Measurements from ENCODE around the gene CPT1A.

DNA sequence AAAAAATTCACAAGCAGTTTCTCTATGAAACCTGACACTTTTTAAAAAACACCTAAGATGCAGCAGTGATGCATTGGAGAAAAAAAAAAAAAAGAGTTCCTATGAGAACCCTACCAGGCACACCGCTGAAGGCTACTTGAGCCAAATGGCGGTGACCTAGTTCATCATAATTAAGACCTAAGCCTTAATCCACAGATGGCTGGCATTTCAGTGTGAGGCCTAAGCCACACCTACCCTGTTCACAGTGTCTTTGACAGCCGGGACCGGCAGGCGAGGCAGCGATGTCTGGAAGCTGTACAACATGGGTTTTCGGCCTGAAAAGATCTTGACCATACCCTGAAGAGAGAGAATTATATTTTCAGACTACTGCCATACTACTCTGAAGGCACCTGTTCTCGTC, 38.0 kb downstream of the CPT1A start:
- TF ChIP-seq, protein P1, sequence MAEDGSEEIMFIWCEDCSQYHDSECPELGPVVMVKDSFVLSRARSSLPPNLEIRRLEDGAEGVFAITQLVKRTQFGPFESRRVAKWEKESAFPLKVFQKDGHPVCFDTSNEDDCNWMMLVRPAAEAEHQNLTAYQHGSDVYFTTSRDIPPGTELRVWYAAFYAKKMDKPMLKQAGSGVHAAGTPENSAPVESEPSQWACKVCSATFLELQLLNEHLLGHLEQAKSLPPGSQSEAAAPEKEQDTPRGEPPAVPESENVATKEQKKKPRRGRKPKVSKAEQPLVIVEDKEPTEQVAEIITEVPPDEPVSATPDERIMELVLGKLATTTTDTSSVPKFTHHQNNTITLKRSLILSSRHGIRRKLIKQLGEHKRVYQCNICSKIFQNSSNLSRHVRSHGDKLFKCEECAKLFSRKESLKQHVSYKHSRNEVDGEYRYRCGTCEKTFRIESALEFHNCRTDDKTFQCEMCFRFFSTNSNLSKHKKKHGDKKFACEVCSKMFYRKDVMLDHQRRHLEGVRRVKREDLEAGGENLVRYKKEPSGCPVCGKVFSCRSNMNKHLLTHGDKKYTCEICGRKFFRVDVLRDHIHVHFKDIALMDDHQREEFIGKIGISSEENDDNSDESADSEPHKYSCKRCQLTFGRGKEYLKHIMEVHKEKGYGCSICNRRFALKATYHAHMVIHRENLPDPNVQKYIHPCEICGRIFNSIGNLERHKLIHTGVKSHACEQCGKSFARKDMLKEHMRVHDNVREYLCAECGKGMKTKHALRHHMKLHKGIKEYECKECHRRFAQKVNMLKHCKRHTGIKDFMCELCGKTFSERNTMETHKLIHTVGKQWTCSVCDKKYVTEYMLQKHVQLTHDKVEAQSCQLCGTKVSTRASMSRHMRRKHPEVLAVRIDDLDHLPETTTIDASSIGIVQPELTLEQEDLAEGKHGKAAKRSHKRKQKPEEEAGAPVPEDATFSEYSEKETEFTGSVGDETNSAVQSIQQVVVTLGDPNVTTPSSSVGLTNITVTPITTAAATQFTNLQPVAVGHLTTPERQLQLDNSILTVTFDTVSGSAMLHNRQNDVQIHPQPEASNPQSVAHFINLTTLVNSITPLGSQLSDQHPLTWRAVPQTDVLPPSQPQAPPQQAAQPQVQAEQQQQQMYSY (CRISPR knock-in tag; IDR thresholded peaks at IDR 0.05): no peak
- no peak for TF ChIP-seq SUZ12 (IDR thresholded peaks at IDR 0.05; ENCODE audit: unreplicated experiment)
